GM19043 (cell line): Measurements from ENCODE around the gene TTYH2.

Source experiments
- ATAC-seq: cut with Tn5 transposase; IDR thresholded peaks from one replicate; pipeline ENCODE4 v1.9.1; 2021; ENCODE audit warnings: low read depth; ENCODE audit not compliant: unreplicated experiment

Gene TTYH2

GRCh38 chr17:74213861-74214391 lies 555 bp downstream of the TTYH2 start:
- no peak for ATAC-seq

DNA sequence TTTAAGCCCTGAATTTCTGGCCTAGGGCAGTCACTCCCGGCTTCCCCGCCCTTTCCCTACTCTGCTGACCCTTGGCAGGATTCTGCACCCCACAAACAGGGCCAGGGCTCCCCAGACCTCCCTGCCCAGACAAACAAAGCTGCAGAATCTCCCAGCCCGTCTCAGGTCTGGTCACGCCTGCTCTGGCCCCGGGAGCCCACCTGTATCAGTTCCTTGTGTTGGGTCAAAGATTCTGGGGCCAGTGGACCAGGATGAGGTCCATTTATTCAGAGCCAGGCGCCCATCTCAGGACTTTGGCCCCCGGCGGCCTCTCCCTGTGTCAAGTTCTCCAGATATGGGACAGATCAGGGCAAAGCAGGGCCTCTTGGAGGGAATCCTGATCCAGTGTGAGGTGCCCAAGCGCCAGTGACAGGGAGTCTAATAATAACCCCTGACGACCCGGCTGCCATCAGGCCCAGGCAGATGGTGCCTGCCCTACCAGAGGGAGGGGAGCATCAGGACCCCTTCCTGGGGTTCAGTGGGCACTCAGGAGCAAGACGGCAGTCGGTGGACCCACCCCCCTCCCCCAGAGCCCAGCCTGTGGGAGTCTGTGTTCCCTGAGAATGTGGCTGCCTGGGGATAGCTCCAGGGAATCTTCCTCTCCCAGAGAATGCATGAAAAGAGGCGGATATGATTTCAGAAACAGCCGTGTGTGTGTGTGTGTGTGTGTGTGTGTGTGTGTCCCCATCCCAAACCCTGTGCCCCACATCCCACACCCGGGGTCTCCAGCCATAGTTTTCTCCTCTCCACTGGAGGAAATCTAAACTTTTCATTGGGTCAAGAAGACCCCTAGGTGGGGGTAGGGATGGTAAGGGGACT lies 1.3 kb downstream of the TTYH2 start:
- no peak for ATAC-seq

DNA sequence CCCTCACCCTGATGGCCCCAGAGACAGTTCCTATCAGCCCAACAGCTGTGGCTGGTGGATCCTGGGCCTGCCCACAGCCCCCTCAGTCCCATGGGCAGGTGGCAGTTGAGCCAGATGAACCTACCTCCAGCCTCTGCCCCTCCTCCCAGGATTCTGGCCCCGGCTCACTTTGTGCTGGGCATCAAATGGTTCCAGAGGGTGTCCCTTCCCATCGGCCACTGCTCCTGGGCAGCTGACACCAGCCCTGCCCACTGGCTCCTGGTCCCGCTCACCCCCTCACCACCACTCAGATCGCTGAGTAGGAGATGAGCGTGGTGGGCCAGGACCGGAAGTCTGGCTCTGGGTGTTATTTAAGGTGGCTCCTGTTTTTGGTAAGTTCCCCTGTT lies 2.0 kb downstream of the TTYH2 start:
- no peak for ATAC-seq

DNA sequence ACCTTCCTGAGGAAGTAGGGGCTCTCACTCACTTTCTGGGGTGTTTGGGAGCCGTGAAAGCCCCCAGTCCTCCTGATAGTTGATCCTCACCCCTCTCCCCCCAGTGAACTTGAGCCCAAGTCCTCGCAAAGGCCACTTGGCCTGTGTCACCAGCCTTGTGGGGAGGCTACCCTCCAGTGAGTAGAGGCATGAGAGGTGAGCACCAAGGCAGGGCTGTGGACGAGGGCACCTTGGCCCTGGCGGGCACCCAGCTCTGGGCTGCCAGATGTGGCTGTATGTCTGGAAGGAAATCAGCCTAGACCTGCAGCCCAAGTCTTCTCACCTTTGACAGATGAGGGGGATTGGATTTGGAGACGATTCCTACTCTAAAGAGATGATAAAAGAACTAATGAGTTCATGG lies 3.1 kb downstream of the TTYH2 start:
- ATAC-seq = no peak

DNA sequence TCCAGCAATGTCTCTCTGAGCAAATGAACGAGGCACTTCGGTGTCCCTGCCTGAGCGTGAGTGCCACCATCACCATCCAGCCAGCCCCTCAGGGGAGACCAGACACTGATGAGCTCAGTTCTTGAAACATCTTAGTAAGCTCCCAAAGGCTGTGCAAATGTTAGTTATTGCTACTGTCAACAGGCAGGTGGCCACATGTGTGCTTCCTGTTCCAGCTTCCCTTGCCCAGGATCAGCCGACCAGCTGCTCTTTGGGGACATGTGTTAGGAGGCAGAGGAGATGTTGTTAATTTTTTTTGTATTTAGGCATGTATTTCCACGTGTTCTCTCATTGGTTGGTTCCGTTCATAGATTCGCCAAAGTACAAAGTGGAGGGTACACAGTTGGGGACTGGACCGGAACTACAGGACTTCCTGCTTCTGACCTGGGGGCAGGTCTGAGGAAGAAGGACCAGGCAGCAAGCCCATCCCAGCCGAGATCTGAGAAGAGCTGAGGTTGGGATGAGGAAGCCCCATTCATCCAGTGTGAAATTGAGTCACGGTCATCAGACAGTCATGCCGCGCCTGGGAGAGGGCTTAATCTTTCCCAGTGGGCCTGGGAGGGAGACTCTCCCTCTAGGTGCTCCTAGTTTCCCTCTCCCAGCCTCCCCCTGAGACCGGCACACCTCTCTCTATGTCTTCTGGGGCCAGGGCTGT lies 3.8 kb downstream of the TTYH2 start:
- ATAC-seq = no peak

DNA sequence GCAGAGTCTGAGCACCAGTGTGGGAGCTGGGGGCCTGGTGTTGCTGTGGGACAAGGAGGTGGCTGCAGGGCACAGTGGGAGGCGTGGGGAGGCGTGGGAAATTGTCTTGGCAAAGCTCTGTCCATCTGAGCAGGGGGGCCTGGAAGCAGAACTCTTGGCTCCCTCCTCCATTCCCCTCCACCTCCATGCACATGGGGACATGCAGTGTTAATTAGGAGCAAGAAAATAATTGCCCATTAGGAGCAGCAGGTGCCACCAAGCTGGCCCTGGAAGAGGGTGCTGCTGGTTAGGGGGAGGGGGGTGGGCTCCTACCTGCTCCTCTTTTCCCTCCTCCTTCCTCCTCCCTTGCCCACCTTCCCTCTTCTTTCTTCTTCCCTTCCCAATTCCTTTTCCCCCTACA lies 4.5 kb downstream of the TTYH2 start:
- no peak for ATAC-seq

- ATAC-seq = no peak
These were observed 5.1 kb downstream of the TTYH2 start for GRCh38 chr17:74218436-74218835.

- no peak for ATAC-seq
These were observed 6.3 kb downstream of the TTYH2 start for GRCh38 chr17:74219576-74220133.

- no peak for ATAC-seq
These were observed 6.8 kb downstream of the TTYH2 start for GRCh38 chr17:74220219-74220618.

DNA sequence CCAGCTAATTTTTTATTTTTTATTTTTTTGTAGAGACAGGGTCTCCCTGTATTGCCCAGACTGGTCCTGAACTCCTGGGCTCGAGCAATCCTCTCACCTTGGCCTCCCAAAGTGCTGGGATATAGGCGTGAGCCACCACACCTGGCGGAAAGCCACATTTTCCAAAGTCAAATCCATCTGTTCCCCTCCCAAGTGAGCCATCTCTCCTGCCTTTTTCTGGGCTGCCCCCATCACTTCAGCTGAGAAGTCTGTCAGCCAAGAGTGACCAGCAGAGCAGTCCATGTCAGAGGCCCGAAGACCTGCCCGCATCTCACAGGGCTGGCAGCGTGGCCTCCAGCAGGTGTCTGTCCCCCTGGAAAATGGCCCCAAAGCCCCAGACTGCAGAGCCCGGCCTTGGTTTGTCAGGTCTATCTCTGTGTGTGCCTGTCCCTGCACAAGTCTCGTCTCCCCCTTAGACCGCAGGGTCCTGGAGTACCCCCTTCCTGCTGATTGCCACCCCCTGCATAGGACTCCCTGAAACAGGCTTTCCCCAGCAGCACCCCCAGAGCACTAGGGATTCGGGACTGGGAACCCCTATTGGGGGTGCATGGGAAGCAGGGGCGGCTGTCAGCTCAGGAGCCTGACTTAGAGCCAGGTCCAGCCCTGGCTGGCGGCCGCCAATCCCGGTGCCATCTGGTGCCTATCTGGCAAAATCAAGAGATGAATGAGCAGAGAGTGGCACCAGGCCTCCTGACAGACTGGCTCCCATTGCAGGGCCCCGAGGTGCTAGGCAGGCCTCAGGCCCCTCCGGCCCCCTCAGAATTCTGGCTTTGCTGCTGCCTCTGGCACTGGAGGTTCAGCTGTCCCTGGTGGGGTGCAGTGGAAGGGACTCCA lies 7.8 kb downstream of the TTYH2 start:
- no peak for ATAC-seq

DNA sequence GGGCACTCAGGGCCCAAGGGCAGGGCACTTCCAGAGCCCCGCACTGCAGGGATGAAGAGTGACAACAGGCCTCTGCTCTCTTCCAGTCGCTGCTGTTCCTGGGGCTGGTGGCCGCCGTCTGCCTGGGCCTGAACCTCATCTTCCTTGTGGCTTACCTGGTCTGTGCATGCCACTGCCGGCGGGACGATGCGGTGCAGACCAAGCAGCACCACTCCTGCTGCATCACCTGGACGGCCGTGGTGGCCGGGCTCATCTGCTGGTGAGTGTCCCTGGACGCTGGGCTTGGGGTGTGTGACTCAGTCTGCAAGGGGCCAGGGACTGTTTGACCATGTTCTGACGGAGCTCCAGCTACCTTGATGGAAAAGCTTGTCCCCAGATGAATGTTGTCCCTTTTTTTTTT lies 9.0 kb downstream of the TTYH2 start:
- no peak for ATAC-seq

DNA sequence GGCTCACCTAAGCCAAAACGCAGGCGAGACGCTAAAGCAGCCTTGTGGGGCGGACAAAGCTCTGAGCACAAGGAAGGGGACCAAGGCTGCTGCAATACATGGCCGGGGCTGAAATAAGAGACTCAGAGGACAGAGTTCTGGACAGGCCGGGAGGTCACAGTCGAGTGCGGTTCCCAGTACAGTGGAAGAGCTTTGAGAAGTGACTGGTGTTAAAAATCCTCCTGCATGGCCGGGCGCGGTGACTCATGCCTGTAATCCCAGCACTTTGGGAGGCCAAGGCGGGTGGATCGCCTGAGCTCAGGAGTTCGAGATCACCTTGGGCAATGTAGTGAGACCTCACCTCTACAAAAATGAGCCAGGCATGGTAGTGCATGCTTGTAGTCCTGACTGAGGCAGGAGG lies 10.5 kb downstream of the TTYH2 start:
- ATAC-seq = no peak

GRCh38 chr17:74224959-74225725 lies 11.8 kb downstream of the TTYH2 start:
- no peak for ATAC-seq

- no peak for ATAC-seq
These were observed 12.9 kb downstream of the TTYH2 start for GRCh38 chr17:74226252-74226651.

- no peak for ATAC-seq
These were observed 14.1 kb downstream of the TTYH2 start for GRCh38 chr17:74227271-74228080.

DNA sequence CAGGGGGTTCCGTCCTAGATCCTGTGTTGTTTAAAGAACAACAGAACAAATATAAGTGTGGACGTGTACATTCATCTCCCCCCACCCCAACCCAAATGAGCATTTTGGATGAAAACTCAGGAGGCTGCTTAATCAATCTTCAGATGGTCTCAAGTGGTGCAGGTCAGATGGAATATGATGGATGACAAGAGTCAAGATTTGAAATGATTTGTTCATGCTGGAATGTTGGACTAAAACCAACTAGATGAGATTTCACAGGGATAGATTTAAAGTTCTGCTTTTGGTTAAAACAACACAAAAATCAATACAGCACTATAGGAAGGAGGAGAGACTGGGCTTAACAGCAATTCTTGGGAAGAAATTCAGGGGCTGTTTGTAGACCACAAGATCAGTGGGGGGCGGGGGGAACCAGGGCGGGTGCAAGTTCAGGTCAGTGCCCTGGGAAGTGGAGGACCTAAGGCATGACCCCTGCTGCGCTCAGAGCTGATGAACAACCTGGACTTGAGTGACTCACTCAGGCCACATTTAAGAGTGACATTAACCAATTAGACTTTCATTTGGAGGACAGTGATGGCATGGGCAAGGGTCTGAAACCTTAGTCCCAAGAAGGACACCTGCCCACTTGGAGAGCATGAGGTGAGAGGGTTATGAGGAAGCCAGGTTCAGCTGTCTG lies 15.1 kb downstream of the TTYH2 start:
- no peak for ATAC-seq

DNA sequence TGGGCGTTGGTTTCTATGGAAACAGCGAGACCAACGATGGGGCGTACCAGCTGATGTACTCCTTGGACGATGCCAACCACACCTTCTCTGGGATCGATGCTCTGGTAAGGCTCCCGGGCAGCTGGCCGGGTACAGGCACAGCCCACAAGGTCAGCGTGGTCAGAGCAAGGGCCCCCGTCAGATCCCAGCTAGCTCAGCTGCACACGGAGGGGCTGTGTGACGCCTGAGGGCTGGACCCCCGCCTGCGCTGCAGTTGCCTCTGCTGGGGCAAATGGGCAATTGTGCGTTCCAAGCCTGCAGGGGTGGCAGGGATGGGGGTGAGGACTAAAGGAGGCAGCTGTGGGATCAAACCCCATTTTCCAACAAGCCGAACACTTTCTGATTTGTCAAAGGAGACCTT lies 17.5 kb downstream of the TTYH2 start:
- ATAC-seq = no peak
